Measurements from ENCODE around the gene FETUB.

DNA sequence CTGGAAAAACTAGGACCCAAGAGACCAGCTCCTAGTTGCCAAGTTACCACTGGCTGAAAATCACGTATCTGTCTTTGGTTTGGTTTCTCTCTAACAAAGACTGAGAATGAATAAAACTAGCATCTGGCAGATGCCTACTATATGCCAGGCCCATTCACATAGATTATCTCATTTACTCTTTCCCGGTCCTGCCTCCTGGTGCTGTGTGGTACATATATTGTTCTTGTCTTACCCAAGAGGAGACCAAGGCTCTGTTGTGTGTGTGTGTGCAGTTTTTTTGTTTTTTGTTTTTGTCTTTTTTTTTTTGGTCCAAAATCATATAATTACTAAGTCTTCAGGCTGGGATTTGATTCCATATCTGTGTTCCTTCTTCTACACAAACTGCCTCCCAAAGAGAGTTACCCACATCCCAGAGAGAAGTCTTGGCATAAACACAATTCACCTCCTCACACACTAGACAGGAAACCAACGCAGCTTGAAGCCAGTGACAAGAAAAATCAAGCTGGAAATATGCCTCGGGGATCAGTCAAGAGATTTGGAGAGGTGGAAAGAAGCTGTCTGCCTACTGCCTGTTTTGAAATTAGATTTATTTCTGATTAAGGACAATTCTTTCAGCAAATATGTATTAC is 26.4 kb upstream of the FETUB start:
- TF ChIP-seq, protein P1, sequence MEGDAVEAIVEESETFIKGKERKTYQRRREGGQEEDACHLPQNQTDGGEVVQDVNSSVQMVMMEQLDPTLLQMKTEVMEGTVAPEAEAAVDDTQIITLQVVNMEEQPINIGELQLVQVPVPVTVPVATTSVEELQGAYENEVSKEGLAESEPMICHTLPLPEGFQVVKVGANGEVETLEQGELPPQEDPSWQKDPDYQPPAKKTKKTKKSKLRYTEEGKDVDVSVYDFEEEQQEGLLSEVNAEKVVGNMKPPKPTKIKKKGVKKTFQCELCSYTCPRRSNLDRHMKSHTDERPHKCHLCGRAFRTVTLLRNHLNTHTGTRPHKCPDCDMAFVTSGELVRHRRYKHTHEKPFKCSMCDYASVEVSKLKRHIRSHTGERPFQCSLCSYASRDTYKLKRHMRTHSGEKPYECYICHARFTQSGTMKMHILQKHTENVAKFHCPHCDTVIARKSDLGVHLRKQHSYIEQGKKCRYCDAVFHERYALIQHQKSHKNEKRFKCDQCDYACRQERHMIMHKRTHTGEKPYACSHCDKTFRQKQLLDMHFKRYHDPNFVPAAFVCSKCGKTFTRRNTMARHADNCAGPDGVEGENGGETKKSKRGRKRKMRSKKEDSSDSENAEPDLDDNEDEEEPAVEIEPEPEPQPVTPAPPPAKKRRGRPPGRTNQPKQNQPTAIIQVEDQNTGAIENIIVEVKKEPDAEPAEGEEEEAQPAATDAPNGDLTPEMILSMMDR (IDR thresholded peaks at IDR 0.05) = no peak
- TF ChIP-seq POLR2A (IDR thresholded peaks at IDR 0.05) = no peak

Data from ovary (tissue), 3 donors.